Skin of body (tissue), 2 donors: ENCODE results near the gene DNAJC1. TPM values are rescaled to one million over a fixed set of nuclear protein-coding genes. Genes with fewer than 3 reads are reported as not detected.
"Not testable (repeated sequence)": the region's sequence is repeated elsewhere in the genome, so short reads cannot be mapped to it uniquely, and the experiment has no call there.

Experiments
- DNase-seq: peaks from one replicate; lab custom pipeline; 2025; lab: John Stamatoyannopoulos, UW
- total RNA-seq: library from RNA; depleted of rRNA; stranded (reverse); fragments of >200 nt; gene quantifications from one replicate; pipeline ENCODE4 v1.2.3, GENCODE V29; 2014

Gene DNAJC1
- total RNA-seq, 1 donor from 2014 or later, result 28.7 TPM

DNA sequence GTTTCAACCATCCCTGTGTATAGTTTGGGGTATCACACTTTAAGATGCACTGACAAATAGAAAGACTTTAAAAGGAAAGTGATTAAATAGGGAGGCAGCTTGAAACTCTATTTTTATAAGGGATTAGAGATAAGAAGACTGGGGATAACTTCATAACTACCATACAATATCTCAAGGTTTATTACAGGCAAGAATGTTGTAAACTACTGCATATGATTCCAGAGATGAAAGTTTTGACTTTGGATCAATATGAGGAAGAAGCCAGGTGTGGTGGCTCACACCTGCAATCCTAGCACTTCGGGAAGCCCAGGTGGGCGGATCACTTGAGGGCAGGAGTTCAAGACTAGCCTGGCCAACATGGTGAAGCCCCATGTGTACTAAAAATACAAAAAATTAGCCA, 96.1 kb downstream of the DNAJC1 start:
- no peak for DNase-seq

DNA sequence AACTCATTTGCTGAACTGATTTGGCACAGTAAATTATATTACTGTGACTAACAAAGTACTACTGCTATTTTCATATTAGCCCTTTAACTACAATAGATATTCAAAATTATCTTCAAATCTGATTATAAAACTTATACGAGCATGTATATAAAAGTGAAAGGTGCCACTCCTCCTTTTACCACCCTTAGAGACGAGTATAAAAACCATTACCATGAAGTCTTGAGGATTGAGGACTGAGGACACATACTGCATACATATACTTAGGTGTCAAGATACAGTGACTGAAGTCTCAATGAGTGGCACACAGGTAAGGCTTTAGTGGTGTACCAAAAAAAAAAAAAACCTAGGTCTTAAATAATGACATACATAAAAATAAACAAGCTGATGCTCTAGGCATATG, 98.6 kb downstream of the DNAJC1 start:
- DNase-seq, result no peak

DNA sequence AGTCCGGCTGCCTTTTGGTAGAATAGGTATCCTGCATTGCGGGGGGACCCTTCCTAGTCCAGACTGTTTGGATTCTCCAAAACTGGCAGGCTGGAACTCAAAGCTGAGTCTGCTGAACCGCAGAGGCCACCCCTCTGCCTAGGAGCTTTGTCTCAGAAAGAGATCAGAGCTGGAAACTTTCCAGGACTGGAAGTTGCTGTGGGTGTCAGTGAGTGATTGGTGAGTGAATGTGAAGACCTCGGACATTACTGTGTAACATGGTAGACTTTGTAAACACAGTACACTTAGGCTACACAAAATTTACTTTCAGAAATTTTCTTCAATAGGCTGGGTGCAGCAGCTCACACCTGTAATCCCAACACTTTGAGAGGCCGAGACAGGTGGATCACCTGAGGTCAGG, 103.8 kb downstream of the DNAJC1 start:
- DNase-seq, result no peak

DNA sequence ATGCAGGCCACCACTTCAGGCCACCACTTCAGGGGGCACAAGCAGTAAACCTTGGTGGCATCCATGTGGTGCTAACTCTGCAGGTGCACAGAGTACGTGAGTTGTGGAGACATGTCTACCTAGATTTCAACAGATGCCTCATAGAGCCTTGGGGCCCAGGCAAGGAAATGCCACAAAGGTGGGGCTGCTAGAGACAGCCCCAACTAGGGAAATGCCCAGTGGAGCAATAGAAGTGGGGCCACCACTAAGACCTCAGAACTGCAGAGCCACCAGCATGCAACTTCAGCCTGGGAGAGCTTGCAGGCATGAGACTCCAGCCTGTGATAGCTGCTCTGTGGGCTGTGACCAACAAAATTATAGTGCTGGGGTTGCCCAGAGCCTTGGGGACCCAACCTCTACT, 107.6 kb downstream of the DNAJC1 start:
- DNase-seq, result no peak

DNA sequence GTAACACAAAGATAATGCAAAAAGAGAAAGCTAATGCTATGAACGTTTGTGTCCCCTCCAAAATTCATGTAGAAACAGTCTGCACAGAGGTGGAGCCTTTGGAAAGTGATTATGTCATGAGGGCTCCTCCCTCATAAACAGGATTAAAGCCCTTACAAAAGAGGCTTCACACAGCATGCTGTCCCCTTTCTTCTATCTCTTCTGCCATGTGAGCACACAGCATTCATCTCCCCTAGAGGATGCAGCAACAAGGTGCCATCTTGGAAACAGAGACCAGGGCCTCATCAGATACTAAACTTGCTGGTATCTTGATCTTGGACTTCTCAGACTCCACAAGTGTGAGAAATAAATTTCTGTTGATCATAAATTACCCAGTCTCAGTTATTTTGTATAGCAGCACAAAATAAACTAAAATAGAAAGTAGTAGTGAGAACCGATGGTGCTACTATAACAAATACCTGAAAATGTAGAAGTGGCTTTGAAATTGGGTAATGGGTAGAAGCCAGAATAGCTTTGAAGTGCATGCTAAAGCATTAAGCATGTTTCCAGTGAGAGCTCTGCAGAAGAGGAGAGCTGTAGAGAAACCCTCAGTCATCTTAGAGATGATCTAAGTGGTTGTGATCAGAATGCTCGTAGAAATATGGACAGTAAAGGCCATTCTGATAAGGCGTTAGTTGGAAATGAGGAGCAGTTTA, 108.7 kb downstream of the DNAJC1 start:
- DNase-seq, result no peak

DNA sequence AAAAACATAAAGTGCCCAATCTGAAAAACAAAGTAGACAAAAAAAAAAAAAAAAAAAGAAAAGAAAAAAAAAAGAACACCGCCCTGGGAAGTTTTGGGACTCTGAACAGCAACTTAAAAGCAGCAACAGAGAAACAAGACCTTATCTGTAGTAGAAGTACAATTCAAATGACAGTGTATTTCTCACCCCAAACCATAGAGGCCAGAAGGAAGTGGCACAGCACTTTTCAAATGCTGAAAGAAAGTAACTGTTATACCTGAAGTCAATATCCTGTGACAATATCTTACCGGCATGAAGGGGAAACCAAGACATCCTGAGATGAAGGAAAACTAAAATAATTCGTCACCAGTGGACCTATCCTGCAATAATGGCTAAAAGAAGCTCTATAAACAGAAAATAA, 112.1 kb downstream of the DNAJC1 start:
- no peak for DNase-seq

DNA sequence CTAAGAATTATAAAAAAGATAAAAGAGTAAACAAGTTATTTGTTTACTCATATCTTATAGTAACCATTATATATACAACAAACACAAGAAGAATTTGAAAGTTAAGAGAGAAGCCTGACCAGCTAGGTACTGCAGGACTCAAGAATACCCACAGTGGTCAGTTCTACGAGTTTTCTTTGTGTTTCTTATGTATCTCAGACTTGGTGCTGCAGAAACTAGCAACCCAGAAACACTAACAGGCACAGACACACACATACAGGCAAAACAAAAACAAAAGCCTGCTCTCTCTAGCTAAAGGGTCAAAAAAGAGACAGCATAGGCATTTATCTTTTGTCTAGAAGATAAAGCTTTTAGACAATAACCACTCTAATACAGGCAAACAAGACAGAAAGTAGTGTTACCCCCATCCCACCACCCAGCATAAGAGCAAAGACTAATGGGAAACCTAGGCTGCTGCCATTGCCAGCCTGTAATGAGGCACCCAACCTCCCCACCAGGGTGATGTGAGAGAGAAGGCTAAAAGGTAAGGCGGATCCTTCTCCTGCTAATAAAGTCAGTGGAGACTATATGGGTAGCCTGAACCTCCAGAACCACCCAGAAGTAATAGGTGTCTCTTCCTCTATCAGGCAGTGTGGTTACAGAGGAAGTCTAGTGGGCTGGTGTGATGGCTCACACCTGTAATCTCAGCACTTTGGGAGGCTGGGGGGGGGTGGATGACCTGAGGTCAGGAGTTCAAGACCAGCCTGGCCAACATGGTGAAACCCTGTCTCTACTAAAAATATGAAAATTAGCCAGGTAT, 113.9 kb downstream of the DNAJC1 start:
- no peak for DNase-seq

DNA sequence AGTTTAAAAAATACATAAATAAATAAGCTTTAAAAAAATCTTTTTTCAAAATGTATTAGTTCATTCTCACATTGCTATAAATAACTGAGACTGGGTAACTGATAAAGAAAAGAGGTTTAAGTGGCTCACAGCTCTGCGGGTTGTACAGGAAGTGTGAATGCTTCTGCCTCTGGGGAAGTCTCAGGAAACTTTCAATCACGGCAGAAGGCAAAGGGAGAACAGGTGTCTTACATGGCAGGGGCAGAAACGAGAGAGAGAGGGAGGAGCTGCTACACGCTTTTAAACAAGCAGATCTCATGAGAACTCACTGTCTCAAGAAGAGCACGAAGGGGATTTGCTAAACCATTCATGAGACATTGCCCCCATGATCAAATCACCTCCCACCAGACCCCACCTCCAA, 114.6 kb downstream of the DNAJC1 start:
- DNase-seq, result no peak

DNA sequence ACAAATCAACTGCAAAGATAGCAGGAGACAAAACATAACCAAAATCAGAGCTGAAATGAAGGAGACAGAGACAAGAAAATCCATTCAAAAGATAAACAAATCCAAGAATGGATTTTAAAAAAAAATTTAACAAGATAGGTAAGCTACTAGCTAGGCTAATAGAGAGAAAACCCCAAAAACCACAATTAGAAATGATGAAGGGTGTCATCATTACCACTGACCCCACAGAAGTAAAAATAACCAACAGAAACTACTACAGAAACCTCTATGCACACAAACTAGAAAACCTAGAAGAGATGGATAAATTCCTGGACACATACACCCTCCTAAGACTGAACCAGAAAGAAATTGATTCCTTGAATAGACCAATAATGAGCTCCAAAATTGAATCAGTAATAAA, 117.6 kb downstream of the DNAJC1 start:
- no peak for DNase-seq

DNA sequence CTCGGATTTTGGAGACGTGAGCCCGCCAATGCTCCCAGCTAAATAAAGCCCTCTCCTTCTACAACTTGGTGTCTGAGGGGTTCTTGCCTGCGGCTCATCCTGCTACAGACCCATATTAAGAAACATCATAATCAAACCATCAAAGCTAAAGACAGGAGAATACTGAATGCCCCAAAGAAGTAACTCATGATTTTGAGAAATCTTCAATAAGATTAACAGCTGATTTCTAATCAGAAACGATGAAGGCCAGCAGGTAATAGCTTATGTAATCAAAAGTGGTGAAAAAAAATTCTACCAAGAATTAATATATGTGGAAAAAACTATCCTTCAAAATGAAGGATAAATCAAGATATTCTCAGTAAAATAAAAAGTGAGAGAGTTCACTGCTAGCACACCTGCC, 130.3 kb downstream of the DNAJC1 start:
- DNase-seq, result no peak

DNA sequence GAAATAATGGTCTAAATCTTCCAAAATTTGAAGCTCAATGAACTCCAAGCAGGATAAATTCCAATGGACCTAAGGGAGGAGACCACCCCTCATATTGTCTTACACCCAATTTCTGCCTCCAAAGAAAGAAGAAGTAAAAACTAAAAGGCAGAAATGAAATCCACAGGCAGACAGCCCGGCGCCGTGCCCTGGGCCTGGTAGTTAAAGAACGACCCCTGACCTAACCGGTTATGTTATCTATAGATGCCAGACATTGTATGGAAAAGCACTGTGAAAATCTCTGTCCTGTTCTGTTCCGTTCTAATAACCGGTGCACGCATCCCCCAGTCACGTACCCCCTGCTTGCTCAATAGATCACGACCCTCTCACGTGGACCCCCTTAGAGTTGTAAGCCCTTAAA, 130.8 kb downstream of the DNAJC1 start:
- not testable (repeated sequence) for DNase-seq

DNA sequence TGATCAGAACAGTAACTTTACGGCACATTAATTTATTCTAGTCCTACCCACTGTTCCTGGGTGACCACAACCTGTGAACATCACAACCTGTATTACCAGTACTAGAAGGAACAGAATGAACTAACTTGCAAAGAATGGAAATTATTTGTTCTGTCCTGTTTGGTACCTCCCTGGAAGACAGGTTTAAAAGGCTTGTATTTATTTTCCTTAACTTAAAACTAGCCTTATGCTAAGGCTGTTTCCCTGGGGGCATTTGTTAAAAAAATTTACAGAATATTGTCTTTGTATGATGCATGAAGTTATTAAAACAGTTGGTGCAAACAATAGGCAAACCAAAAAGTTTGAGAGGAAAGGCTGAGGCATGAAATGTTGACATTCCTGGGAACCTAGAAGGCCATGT, 132.7 kb downstream of the DNAJC1 start:
- DNase-seq, result no peak

DNA sequence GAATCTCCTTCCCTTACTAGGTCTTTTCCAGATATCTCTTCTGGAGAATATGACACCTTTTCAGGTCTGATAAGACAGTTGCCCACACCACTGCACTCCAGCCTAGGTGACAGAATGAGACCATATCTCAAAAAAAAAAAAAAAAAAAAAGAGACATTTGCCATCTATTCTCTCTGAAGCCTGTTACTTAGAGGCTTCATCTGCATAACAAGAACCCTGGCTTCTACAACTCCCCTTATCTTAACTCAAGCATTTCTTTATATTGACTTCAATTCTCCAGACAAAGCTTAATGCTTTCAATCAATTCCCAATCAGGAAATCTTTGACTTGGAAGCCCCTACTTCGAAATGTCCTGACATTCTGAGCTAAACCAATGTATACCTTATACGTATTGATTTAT, 134.4 kb downstream of the DNAJC1 start:
- DNase-seq, result not testable (repeated sequence)

DNA sequence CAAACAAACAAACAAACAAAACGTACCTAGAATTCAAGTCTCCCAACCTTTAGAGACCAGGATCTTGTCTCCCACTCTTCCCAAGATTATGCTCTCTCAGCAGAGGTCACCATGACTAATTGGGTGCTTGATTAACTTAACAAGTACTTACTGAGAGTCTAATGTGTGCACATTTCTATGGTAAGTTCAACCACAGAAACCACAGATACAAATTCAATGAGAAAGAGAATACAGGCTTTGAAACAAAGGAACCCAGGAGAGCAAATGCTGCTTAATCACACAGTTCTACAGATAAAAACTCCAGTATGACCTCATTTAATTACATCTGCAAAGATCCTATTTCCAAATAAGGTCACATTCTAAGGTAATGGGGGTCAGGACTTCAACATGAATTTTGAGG, 142.8 kb downstream of the DNAJC1 start:
- DNase-seq, result no peak

DNA sequence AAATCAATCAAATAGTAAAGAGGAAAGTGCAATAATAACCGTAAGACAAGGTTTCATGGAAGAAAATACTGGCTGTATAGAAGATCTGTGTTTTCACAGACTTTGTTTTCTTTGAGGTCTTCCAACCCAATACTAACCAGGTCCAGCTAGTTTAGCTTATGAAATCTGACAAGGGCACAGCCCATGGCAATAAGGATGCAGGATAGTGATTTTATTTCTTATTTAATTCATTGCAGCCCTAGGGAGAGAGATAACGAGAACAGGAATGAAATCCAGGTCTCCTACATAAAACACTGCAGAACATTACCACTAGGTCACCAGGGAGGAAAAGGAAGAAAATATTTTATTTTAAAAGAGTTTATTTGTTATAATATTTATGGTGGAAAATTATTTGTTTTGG, 145.1 kb downstream of the DNAJC1 start:
- no peak for DNase-seq

DNA sequence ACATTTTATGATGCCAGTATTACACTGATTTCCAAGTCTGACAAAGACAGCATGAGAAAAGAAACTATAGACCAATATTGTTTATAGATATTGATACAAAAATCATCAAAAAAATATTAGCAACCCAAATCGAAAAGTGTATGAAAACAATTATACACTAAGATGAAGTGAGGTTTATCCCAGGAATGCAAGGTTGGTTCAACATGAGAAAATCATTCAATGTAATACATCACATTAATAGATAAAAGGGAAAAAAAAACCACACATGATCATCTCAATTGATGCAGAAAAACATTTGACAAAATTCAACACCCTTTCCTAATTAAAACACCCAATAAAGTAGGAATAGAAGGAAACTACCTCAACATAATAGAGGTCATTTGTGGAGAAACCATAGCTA, 153.9 kb downstream of the DNAJC1 start:
- DNase-seq, result no peak

DNA sequence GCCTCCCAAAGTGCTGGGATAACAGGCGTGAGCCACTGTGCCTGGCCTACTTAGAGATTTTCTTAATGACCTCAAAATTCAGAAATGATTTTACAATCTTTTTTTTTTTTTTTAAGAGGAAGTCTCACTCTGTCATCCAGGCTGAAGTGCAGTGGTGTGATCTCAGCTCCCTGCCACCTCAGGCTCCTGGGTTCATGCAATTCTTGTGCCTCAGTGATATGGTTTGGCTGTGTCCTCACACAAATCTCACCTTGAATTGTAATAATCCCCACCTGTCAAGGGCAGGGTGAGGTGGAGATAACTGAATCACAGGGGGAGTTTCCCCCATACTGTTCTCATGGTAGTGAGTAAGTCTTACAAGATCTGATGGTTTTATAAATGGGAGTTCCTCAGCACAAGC, 159.9 kb downstream of the DNAJC1 start:
- DNase-seq, result no peak

DNA sequence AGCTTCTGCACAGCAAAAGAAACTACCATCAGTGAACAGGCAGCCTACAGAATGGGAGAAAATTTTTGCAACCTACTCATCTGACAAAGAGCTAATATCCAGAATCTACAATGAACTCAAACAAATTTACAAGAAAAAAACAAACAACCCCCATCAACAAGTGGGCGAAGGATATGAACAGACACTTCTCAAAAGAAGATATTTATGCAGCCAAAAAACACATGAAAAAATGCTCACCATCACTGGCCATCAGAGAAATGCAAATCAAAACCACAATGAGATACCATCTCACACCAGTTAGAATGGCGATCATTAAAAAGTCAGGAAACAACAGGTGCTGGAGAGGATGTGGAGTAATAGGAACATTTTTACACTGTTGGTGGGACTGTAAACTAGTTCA, 162.3 kb downstream of the DNAJC1 start:
- DNase-seq, result not testable (repeated sequence)

DNA sequence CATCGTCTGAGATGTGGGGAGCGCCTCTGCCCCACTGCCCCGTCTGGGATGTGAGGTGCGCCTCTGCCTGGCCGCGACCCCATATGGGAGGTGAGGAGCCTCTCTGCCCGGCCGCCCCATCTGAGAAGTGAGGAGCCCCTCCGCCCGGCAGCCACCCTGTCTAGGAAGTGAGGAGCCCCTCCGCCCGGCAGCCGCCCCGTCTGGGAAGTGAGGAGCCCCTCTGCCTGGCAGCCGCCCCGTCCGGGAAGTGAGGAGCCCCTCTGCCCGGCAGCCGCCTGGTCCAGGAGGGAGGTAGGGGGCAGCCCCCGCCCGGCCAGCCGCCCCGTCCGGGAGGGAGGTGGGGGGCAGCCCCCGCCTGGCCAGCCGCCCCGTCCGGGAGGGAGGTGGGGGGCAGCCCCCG, 166.0 kb downstream of the DNAJC1 start:
- DNase-seq, result not testable (repeated sequence)

DNA sequence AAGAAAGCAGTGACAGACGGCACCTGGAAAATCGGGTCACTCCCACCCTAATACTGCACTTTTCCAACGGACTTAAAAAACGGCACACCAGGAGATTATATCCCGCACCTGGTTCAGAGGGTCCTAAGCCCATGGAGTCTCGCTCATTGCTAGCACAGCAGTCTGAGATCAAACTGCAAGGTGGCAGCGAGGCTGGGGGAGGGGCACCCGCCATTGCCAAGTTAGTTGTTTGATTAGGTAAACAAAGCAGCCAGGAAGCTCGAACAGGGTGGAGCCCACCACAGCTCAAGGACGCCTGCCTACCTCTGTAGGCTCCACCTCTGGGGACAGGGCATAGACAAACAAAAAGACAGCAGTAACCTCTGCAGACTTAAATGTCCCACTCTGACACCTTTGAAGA, 169.0 kb downstream of the DNAJC1 start:
- not testable (repeated sequence) for DNase-seq

DNA sequence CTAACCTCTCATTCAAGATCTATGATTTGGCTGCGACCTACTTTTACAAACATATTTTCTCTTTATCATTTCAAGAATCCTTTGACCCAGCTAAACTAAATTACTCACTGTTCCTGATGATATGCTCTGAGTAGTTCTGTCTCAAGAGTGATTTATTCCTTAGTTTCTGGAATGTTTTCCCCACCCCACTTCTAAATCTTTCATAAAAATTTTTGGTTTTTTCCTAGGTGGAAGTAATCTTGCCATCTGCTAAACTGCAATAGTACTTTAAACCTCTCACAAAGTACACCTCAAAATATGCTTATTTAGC, 170.8 kb downstream of the DNAJC1 start:
- no peak for DNase-seq

DNA sequence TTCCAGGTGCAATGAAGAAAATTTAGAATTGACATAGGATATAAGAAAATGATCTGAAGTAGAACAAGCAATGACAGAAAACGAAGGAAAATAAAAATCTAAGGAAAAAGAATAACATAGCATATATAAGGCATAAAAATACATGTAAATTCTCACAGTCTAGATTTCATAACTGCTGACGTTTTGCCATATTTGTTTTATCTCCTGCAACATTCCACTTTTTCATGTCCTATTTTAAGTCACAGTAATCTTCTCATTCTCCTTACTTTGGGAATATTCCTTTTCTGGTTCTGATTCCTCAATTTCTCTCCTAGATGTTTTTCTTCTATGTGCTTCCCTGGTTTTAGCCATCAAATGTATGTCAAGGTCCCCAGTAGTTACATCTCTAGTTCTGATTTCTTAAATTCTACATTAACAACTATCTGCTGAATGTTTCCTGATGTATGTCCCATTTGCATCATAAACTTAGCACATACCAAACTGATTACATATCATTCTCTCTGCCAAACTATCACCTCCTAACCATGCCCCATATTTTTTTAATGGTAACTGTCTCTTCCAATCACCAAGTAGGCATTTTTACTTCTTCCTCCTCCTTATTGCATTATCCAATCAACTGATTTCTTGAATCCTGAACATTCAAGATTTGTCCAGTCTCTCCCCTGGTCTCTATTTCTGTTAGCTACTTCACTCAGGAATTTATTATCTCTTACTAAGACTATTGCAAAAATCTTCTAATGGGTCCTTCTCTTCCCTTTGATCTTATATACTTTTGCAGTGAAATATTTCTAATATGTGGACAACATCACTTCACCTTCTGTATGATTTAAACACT, 171.3 kb downstream of the DNAJC1 start:
- DNase-seq, result no peak
